ENCODE results near the gene DUSP9. TPM values are rescaled to one million over a fixed set of nuclear protein-coding genes. Genes with fewer than 3 reads are reported as not detected.

DUSP9 gene
- total RNA-seq, 1 donor from 2014 or later = 0.20 TPM

GRCh38 chrX:153622661-153623309, 24.2 kb upstream of the DUSP9 start:
- Histone ChIP-seq H3K4me2 (ENCODE audit: low read length) (no peak overlapping the region), H3K4me1 (ENCODE audit: insufficient read depth, low read length) (no peaks in the 10 kb centered on the region), H4K20me1 (ENCODE audit: insufficient read depth, low read length) (no peaks in the 10 kb centered on the region), H3K9ac (ENCODE audit: low read length) (no peak overlapping the region), H3K36me3 (ENCODE audit: insufficient read depth, low read length) (no peaks in the 10 kb centered on the region), H3K79me2 (ENCODE audit: insufficient read depth, low read length) (no peaks in the 10 kb centered on the region), H3K4me3 (ENCODE audit: insufficient read depth, low read depth, low read length) (no peak overlapping the region), H2AFZ (ENCODE audit: low read depth, low read length) (no peak overlapping the region), H3K27ac (ENCODE audit: low read depth, low read length) (no peak overlapping the region), H3K27me3 (ENCODE audit: insufficient read depth, low read length) (no peaks in the 10 kb centered on the region), H3K9me3 (ENCODE audit: insufficient read depth, low read depth, low read length) (no peaks in the 10 kb centered on the region)
- H3K9me3 Mint-ChIP-seq (ENCODE audit: unreplicated experiment) = no peaks in the 10 kb centered on the region
- H3K27me3 Mint-ChIP-seq (ENCODE audit: low read depth, unreplicated experiment) = peaks cover 33% of the 10 kb centered on the region
- H3K4me1 Mint-ChIP-seq (ENCODE audit: low read depth, unreplicated experiment) = no peaks in the 10 kb centered on the region
- no peak for TF ChIP-seq CTCF (IDR thresholded peaks at IDR 0.05; ENCODE audit: insufficient read depth, low read depth, low read length)
- TF ChIP-seq EZH2 (IDR thresholded peaks at IDR 0.05; ENCODE audit: insufficient read depth, low read length) = no peak
- FAIRE-seq = no peak
- no peaks in the 10 kb centered on the region for H3K36me3 Mint-ChIP-seq (ENCODE audit: low read depth, unreplicated experiment)
- H3K27ac Mint-ChIP-seq (ENCODE audit: unreplicated experiment) = no peak overlapping the region
- DNase-seq (ENCODE audit: low read depth) = no peak
- no peak overlapping the region for H3K4me3 Mint-ChIP-seq (ENCODE audit: unreplicated experiment)

- Mint-ChIP-seq H3K9me3 (ENCODE audit: unreplicated experiment) (no peaks in the 10 kb centered on the region), H3K27ac (ENCODE audit: unreplicated experiment) (no peak overlapping the region), H3K27me3 (ENCODE audit: low read depth, unreplicated experiment) (peaks cover 28% of the 10 kb centered on the region), H3K4me1 (ENCODE audit: low read depth, unreplicated experiment) (no peaks in the 10 kb centered on the region), H3K4me3 (ENCODE audit: unreplicated experiment) (no peak overlapping the region), H3K36me3 (ENCODE audit: low read depth, unreplicated experiment) (no peaks in the 10 kb centered on the region)
- Histone ChIP-seq H3K27ac (ENCODE audit: low read depth, low read length) (no peak overlapping the region), H3K27me3 (ENCODE audit: insufficient read depth, low read length) (no peaks in the 10 kb centered on the region), H3K36me3 (ENCODE audit: insufficient read depth, low read length) (no peaks in the 10 kb centered on the region), H3K4me1 (ENCODE audit: insufficient read depth, low read length) (no peaks in the 10 kb centered on the region), H3K4me2 (ENCODE audit: low read length) (no peak overlapping the region), H3K9ac (ENCODE audit: low read length) (no peak overlapping the region), H3K79me2 (ENCODE audit: insufficient read depth, low read length) (no peaks in the 10 kb centered on the region), H2AFZ (ENCODE audit: low read depth, low read length) (no peak overlapping the region), H3K4me3 (ENCODE audit: insufficient read depth, low read depth, low read length) (no peak overlapping the region), H3K9me3 (ENCODE audit: insufficient read depth, low read depth, low read length) (no peaks in the 10 kb centered on the region), H4K20me1 (ENCODE audit: insufficient read depth, low read length) (no peaks in the 10 kb centered on the region)
- DNase-seq (ENCODE audit: low read depth) (no peak), FAIRE-seq (no peak)
- TF ChIP-seq EZH2 (IDR thresholded peaks at IDR 0.05; ENCODE audit: insufficient read depth, low read length) (no peak), CTCF (IDR thresholded peaks at IDR 0.05; ENCODE audit: insufficient read depth, low read depth, low read length) (no peak)
Measured at GRCh38 chrX:153623310-153624029, 23.5 kb upstream of the DUSP9 start.

All from astrocyte (in vitro differentiated cells and primary cell).